HepG2 (cell line): Measurements from ENCODE around the gene ACP7. TPM values are rescaled to one million over a fixed set of nuclear protein-coding genes. Genes with fewer than 3 reads are reported as not detected.

ENCODE experiments used
- AHDC1 ChIP-seq: sonication (generic); formaldehyde crosslinking; IDR thresholded peaks from 2 replicates; pipeline ENCODE4 v1.5.1; 2020; ENCODE audit warnings: mild to moderate bottlenecking, missing genetic modification reagents, borderline replicate concordance
- ATF2 ChIP-seq: sonication (generic); formaldehyde crosslinking; IDR thresholded peaks from 2 replicates; pipeline ENCODE4 v1.4.0; 2020; ENCODE audit warnings: missing genetic modification reagents
- CEBPB ChIP-seq: IDR thresholded peaks from 2 replicates; pipeline ENCODE4 v1.6.1; 2011; ENCODE audit warnings: low read depth, low read length, improper control_type of control experiment, borderline replicate concordance
- CENPT ChIP-seq: sonication (generic); formaldehyde crosslinking; IDR thresholded peaks from 2 replicates; pipeline ENCODE4 v1.8.0; 2022; ENCODE audit warnings: low read depth, mild to moderate bottlenecking, moderate library complexity, missing genetic modification reagents
- CREB1 ChIP-seq, 2 experiments: fragments of 450-650 bp in 1 of 2; IDR thresholded peaks; 2 replicates each; pipeline ENCODE4 v1.6.1; 2016 to 2017; ENCODE audit warnings: control low read depth in 1 of 2, mild to moderate bottlenecking in 1 of 2, missing compliant biosample characterization in 1 of 2, missing genetic modification characterization in 1 of 2
- CSRNP1 ChIP-seq: sonication (generic); formaldehyde crosslinking; IDR thresholded peaks from 2 replicates; pipeline ENCODE4 v1.8.1; 2023; ENCODE audit warnings: mild to moderate bottlenecking, missing genetic modification reagents
- MEIS2 ChIP-seq: sonication (generic); formaldehyde crosslinking; IDR thresholded peaks from 2 replicates; pipeline ENCODE4 v1.9.0; 2021; ENCODE audit warnings: mild to moderate bottlenecking, missing genetic modification reagents
- PCBP2 ChIP-seq: fragments of 200-400 bp; formaldehyde crosslinking; optimal IDR thresholded peaks from 2 replicates; pipeline ENCODE3; 2018; ENCODE audit warnings: low read length, low read depth; ENCODE audit not compliant: poor library complexity, severe bottlenecking
- PITX1 ChIP-seq: sonication (generic); formaldehyde crosslinking; IDR thresholded peaks from 2 replicates; pipeline ENCODE4 v1.5.1; 2020; ENCODE audit warnings: mild to moderate bottlenecking, missing genetic modification reagents
- RNF219 ChIP-seq: sonication (generic); formaldehyde crosslinking; IDR thresholded peaks from 2 replicates; pipeline ENCODE4 v1.5.0; 2020; ENCODE audit warnings: mild to moderate bottlenecking, missing genetic modification reagents
- SCMH1 ChIP-seq: sonication (generic); formaldehyde crosslinking; IDR thresholded peaks from 2 replicates; pipeline ENCODE4 v1.9.0; 2021; ENCODE audit warnings: missing genetic modification reagents, mild to moderate bottlenecking, borderline replicate concordance
- TEAD2 ChIP-seq: sonication (generic); formaldehyde crosslinking; IDR thresholded peaks from 2 replicates; pipeline ENCODE4 v1.9.0; 2021; ENCODE audit warnings: missing genetic modification reagents
- ZKSCAN8 ChIP-seq: IDR thresholded peaks from 2 replicates; pipeline ENCODE4 v1.6.1; 2016; ENCODE audit warnings: borderline replicate concordance, missing genetic modification reagents, missing compliant biosample characterization
- ZNF629 ChIP-seq: sonication (generic); formaldehyde crosslinking; conservative IDR thresholded peaks from 2 replicates; pipeline ENCODE4 v1.5.0; 2020; ENCODE audit warnings: missing genetic modification reagents
- ZNF773 ChIP-seq: sonication (generic); formaldehyde crosslinking; IDR thresholded peaks from 2 replicates; pipeline ENCODE4 v1.4.0; 2020; ENCODE audit warnings: missing genetic modification reagents, borderline replicate concordance
- polyA plus RNA-seq, 8 experiments: library from polyadenylated mRNA; depleted of rRNA in 3 of 8; stranded (reverse) in 7 of 8; unstranded in 1 of 8; fragments of >200 nt; fragmentation: Illumina TruSeq in 4 of 8; extraction: Trizol in 4 of 8; gene quantifications; 2 replicates each; pipeline versions ENCODE4 v1.2.1 to v1.2.3, GENCODE V29; 2011 to 2016; ENCODE audit warnings: low read depth in 4 of 8, missing spikeins in 1 of 8, mixed read lengths in 1 of 8; ENCODE audit not compliant: insufficient read depth in 1 of 8
- total RNA-seq, 5 experiments: library from RNA; depleted of rRNA; stranded (reverse); fragments of >200 nt; fragmentation: Illumina TruSeq; extraction: Trizol; gene quantifications; 2 replicates each; pipeline ENCODE4 v1.2.3, GENCODE V29; 2016; ENCODE audit warnings: low read depth in 1 of 5

ACP7 gene
- total and polyA plus RNA-seq, 2 of the 13 experiments (the other 11 are each of a cell fraction or from before 2014, with no cell fraction given), result not detected

GRCh38 chr19:39125554-39126311, 41.6 kb downstream of the ACP7 start, which contains the start of gene PAK4 (continued):
- TF ChIP-seq RNF219 (CRISPR knock-in tag) (no peak), CEBPB (no peak), MEIS2 (CRISPR knock-in tag) (no peak), SCMH1 (CRISPR knock-in tag) (no peak), ATF2 (peak; percentile 20; the same call in 1 of the 2 replicates), ZKSCAN8 (CRISPR knock-in tag) (no peak), PITX1 (0 out of 2 replicates have a peak, but pooled peaks have one; percentile 27), TEAD2 (CRISPR knock-in tag) (no peak), CENPT (CRISPR knock-in tag) (no peak), AHDC1 (CRISPR knock-in tag) (no peak), ZNF629 (CRISPR knock-in tag) (peak; percentile 37), CREB1 (IDR thresholded peaks at IDR 0.05) (no peak), CREB1 (CRISPR knock-in tag; IDR thresholded peaks at IDR 0.05) (no peak), PCBP2 (no peak), CSRNP1 (CRISPR knock-in tag) (peak; percentile 51; the same call in 1 of the 2 replicates), ZNF773 (CRISPR knock-in tag) (0 out of 2 replicates have a peak, but pooled peaks have one; percentile 46)
